ENCODE measurements around the gene PTF1A. TPM values are rescaled to one million over a fixed set of nuclear protein-coding genes. Genes with fewer than 3 reads are reported as not detected.

PTF1A gene
- total and polyA plus RNA-seq, 4 donors: not detected

GRCh38 chr10:23196915-23197314 is 4.8 kb downstream of the PTF1A start:
- Histone ChIP-seq H3K9me3 (ENCODE audit: control insufficient read depth in 4 of 4, low read length in 3 of 4) (no peaks in the 10 kb centered on the region), H3K9ac (ENCODE audit: low read depth in 1 of 2, low read length in 2 of 2) (no peak overlapping the region), H3K4me3 (ENCODE audit: low read depth in 1 of 3, low read length in 3 of 3) (no peak overlapping the region), H3K36me3 (ENCODE audit: control insufficient read depth in 4 of 4, insufficient read depth in 3 of 4, low read depth in 1 of 4, low read length in 3 of 4) (no peaks in the 10 kb centered on the region), H3K27ac (ENCODE audit: low read depth in 1 of 2, low read length in 2 of 2) (no peak overlapping the region), H3K27me3 (ENCODE audit: control insufficient read depth in 4 of 4, insufficient read depth in 4 of 4, low read length in 3 of 4) (peaks cover 7 to 27% (median 12%) of the 10 kb centered on the region in 4 donors), H3K4me1 (ENCODE audit: control insufficient read depth in 4 of 4, insufficient read depth in 4 of 4, low read length in 3 of 4) (peaks cover 3 to 19% (median 10%) of the 10 kb centered on the region in 4 donors)
- no peak for DNase-seq (ENCODE audit: low spot score)
- TF ChIP-seq JUND (IDR thresholded peaks at IDR 0.05) (no peak), HNF4A (conservative IDR thresholded peaks at IDR 0.05) (no peak)
- WGBS: 12% methylated on average over 3 of the region's 3 CpGs

DNA sequence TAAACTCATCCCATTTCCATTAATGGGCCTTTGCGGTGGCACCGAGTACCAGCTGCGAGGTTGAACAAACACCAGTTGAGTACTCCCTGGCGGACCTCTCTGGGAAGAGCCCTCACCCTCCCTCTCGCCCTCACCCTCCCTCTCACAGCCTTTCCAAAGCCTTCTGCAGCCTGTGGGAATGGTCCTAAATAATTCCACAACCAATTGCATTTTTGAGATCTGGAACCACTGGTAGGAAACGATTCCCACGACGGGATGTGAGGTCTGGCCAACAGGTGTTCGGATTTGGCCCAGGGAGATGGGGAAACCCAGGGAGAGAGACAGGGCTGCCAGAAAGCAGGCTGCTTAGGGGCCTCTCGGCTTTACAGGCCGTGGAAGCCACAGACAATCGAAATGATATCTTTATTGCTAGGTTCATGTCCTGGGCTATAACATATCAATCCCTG is 5.3 kb downstream of the PTF1A start:
- Histone ChIP-seq H3K4me1 (ENCODE audit: control insufficient read depth in 4 of 4, insufficient read depth in 4 of 4, low read length in 3 of 4) (peaks cover under 1 to 16% (median 8%) of the 10 kb centered on the region in 4 donors), H3K27ac (ENCODE audit: low read depth in 1 of 2, low read length in 2 of 2) (no peak overlapping the region), H3K4me3 (ENCODE audit: low read depth in 1 of 3, low read length in 3 of 3) (no peak overlapping the region), H3K27me3 (ENCODE audit: control insufficient read depth in 4 of 4, insufficient read depth in 4 of 4, low read length in 3 of 4) (peaks cover 9 to 21% (median 12%) of the 10 kb centered on the region in 4 donors), H3K36me3 (ENCODE audit: control insufficient read depth in 4 of 4, insufficient read depth in 3 of 4, low read depth in 1 of 4, low read length in 3 of 4) (no peaks in the 10 kb centered on the region), H3K9me3 (ENCODE audit: control insufficient read depth in 4 of 4, low read length in 3 of 4) (no peaks in the 10 kb centered on the region), H3K9ac (ENCODE audit: low read depth in 1 of 2, low read length in 2 of 2) (no peak overlapping the region)
- WGBS: 6% methylated on average over 12 of the region's 12 CpGs
- no peak for DNase-seq (ENCODE audit: low spot score)
- no peak for TF ChIP-seq EGR1 (IDR thresholded peaks at IDR 0.05; ENCODE audit: low read depth in 2 of 2)

DNA sequence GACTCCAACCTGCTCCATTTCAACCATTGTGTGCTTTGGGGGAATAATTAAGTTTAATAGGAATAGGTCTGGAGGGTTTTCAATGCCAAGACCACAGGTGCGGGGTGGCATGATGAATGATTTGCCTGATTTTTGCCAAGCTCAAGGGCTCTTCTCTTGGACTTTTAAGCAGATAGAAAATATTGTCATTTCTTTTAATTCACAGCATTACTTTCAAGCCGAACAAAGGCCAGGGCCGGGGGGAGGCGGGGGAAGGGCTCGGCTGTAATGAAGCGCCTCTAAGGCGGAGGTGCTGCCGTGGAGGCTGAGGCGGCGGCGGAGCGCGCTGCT is 6.5 kb downstream of the PTF1A start:
- TF ChIP-seq HNF4G (IDR thresholded peaks at IDR 0.05) (no peak), FOXA2 (IDR thresholded peaks at IDR 0.05) (no peak), TAF1 (conservative IDR thresholded peaks at IDR 0.05) (no peak), RXRA (IDR thresholded peaks at IDR 0.05) (no peak), EGR1 (IDR thresholded peaks at IDR 0.05; ENCODE audit: low read depth in 2 of 2) (no peak), GABPA (IDR thresholded peaks at IDR 0.05 in 1 of 2, conservative IDR thresholded peaks at IDR 0.05 in 1 of 2) (no peak), MAX (IDR thresholded peaks at IDR 0.05) (no peak), ATF3 (IDR thresholded peaks at IDR 0.05) (no peak), JUND (IDR thresholded peaks at IDR 0.05) (no peak), FOXA1 (IDR thresholded peaks at IDR 0.05) (no peak), YY1 (IDR thresholded peaks at IDR 0.05) (no peak), SP1 (IDR thresholded peaks at IDR 0.05) (no peak), HNF4A (conservative IDR thresholded peaks at IDR 0.05) (no peak), REST (IDR thresholded peaks at IDR 0.05) (no peak), NR2F2 (IDR thresholded peaks at IDR 0.05) (no peak), RAD21 (IDR thresholded peaks at IDR 0.05) (no peak)
- TF ChIP-seq, protein P1, sequence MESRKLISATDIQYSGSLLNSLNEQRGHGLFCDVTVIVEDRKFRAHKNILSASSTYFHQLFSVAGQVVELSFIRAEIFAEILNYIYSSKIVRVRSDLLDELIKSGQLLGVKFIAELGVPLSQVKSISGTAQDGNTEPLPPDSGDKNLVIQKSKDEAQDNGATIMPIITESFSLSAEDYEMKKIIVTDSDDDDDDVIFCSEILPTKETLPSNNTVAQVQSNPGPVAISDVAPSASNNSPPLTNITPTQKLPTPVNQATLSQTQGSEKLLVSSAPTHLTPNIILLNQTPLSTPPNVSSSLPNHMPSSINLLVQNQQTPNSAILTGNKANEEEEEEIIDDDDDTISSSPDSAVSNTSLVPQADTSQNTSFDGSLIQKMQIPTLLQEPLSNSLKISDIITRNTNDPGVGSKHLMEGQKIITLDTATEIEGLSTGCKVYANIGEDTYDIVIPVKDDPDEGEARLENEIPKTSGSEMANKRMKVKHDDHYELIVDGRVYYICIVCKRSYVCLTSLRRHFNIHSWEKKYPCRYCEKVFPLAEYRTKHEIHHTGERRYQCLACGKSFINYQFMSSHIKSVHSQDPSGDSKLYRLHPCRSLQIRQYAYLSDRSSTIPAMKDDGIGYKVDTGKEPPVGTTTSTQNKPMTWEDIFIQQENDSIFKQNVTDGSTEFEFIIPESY (IDR thresholded peaks at IDR 0.05): no peak
- no peak for DNase-seq (ENCODE audit: low spot score)
- no peaks in the 10 kb centered on the region for H3K36me3 ChIP-seq (ENCODE audit: control insufficient read depth in 4 of 4, insufficient read depth in 3 of 4, low read depth in 1 of 4, low read length in 3 of 4)
- no peak overlapping the region for H3K27ac ChIP-seq (ENCODE audit: low read depth in 1 of 2, low read length in 2 of 2)
- peaks cover 8 to 21% (median 12%) of the 10 kb centered on the region in 4 donors for H3K27me3 ChIP-seq (ENCODE audit: control insufficient read depth in 4 of 4, insufficient read depth in 4 of 4, low read length in 3 of 4)
- WGBS: 4% methylated on average over 13 of the region's 13 CpGs
- peaks cover 0 to 7% (median 2%) of the 10 kb centered on the region in 4 donors for H3K4me1 ChIP-seq (ENCODE audit: control insufficient read depth in 4 of 4, insufficient read depth in 4 of 4, low read length in 3 of 4)
- H3K9me3 ChIP-seq (ENCODE audit: control insufficient read depth in 4 of 4, low read length in 3 of 4): no peaks in the 10 kb centered on the region
- H3K9ac ChIP-seq (ENCODE audit: low read depth in 1 of 2, low read length in 2 of 2): no peak overlapping the region
- no peak overlapping the region for H3K4me3 ChIP-seq (ENCODE audit: low read depth in 1 of 3, low read length in 3 of 3)
